T-helper 2 cell treated with Interferon-gamma antibody and Interleukin-4, amounts not matched to agents 5 μg/mL and 100 μg/mL, for 36 hours (primary cell): ENCODE results near the gene ATP5MG.

Source experiments
- DNase-seq: peaks from one replicate; pipeline ENCODE4 v3.0.0; 2021; ENCODE audit warnings: low spot score
- H3K27ac Mint-ChIP-seq: one replicate; pipeline ENCODE4 v1.8.0; 2021; ENCODE audit warnings: mild to moderate bottlenecking, mixed read lengths
- H3K27me3 Mint-ChIP-seq: one replicate; pipeline ENCODE4 v1.8.0; 2021; ENCODE audit warnings: low read depth, mixed read lengths
- H3K36me3 Mint-ChIP-seq: one replicate; pipeline ENCODE4 v1.8.0; 2021; ENCODE audit warnings: low read depth, mixed read lengths
- H3K4me1 Mint-ChIP-seq: one replicate; pipeline ENCODE4 v1.8.0; 2021; ENCODE audit warnings: low read depth, mixed read lengths
- H3K4me3 Mint-ChIP-seq: one replicate; pipeline ENCODE4 v1.8.0; 2022; ENCODE audit warnings: mild to moderate bottlenecking, moderate library complexity, mixed read lengths
- H3K9me3 Mint-ChIP-seq: one replicate; pipeline ENCODE4 v1.8.0; 2021; ENCODE audit warnings: mixed read lengths

Gene ATP5MG

DNA sequence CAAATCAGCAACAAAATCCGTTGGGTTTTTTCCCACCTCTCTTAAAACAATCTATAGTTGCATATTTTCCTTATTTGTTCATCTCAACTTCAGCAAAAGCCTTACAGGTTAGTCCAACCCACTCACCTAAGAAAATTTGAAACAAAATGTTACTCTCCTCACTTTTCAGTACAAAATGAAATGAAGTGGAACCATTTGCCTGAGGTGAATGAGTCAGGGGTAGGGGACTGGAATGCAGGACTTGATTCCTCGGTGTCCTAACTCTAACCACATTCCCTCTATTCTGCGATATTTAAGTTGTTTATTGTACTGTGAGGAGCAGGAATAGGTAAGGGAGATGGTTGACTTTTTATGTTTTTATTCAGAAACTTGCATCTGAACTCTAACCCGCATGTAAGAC lies 16.4 kb downstream of the ATP5MG start:
- Mint-ChIP-seq H3K9me3 (no peaks in the 10 kb centered on the region), H3K36me3 (peaks cover 5% of the 10 kb centered on the region), H3K4me1 (peaks cover 3% of the 10 kb centered on the region), H3K27ac (no peak overlapping the region), H3K4me3 (no peak overlapping the region), H3K27me3 (no peaks in the 10 kb centered on the region)
- DNase-seq, result no peak

DNA sequence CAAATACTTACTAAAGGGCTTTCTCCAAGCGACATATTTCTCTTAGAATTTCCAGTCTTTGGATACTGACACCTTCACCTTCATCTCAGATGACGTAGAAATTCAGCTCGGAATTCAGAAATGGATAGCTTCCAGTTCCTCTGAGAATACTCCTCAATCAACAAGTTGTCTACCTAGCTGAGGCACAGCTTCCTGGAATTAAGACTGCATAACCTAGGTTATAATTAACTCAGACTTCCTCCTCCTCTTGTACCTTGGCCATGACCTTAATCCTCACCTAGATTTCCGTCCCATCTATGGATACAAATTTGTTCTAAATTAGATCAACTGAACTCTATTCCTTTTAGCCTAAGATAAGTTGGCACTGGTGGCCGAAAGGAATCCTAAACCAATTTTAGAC lies 17.4 kb downstream of the ATP5MG start:
- peaks cover 1% of the 10 kb centered on the region for H3K36me3 Mint-ChIP-seq
- DNase-seq, result no peak
- H3K27me3 Mint-ChIP-seq, result no peaks in the 10 kb centered on the region
- no peak overlapping the region for H3K4me3 Mint-ChIP-seq
- no peaks in the 10 kb centered on the region for H3K4me1 Mint-ChIP-seq
- H3K27ac Mint-ChIP-seq, result no peak overlapping the region
- H3K9me3 Mint-ChIP-seq, result no peaks in the 10 kb centered on the region

DNA sequence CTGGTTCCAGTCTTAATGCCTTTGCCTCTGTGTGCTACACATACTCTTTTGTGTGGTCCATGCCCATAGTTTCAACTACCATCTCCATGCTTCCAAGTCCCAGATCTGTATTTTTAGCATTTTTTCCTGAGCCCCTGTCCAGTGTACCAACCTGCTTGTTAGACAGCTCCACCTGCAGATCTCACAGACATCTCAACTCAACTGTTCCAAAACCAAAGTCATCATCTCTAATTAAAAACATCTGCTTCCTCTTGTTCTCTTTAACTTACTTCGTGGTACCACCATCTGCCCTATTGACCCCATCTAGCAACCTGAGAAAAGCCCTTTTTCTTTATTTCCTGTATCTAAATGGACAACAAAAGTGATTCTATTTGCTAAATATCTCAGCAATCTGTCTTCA lies 26.3 kb downstream of the ATP5MG start:
- no peaks in the 10 kb centered on the region for H3K9me3 Mint-ChIP-seq

DNA sequence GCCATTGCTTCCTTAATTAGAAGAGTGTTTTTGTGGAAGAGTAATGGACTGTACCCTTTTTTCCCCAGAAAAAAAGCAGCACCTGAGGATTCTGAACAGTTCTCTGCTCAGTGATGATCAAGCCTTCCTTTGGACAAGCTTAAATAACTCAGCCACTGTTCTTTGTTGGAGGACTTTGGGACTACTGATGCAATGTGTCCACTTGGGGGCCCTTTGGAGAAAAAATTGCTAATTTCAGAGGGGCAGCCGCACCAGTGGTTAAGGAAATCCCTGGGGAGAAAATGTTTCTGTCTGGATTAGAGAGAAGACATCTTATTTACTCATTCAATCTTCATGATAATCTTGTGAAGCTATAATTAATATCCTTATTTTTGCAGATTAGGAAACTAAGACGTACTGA lies 29.6 kb downstream of the ATP5MG start:
- Mint-ChIP-seq H3K27me3 (peaks cover 13% of the 10 kb centered on the region), H3K27ac (no peak overlapping the region), H3K9me3 (no peaks in the 10 kb centered on the region), H3K4me1 (peaks cover 17% of the 10 kb centered on the region), H3K36me3 (no peaks in the 10 kb centered on the region), H3K4me3 (no peak overlapping the region)
- no peak for DNase-seq

More for the DNA sequence above, 26.3 kb downstream of the ATP5MG start:
- no peak overlapping the region for H3K27ac Mint-ChIP-seq
- H3K4me1 Mint-ChIP-seq, result no peaks in the 10 kb centered on the region
- H3K4me3 Mint-ChIP-seq, result no peak overlapping the region
- H3K27me3 Mint-ChIP-seq, result peaks cover 13% of the 10 kb centered on the region
- H3K36me3 Mint-ChIP-seq, result no peaks in the 10 kb centered on the region
- no peak for DNase-seq

DNA sequence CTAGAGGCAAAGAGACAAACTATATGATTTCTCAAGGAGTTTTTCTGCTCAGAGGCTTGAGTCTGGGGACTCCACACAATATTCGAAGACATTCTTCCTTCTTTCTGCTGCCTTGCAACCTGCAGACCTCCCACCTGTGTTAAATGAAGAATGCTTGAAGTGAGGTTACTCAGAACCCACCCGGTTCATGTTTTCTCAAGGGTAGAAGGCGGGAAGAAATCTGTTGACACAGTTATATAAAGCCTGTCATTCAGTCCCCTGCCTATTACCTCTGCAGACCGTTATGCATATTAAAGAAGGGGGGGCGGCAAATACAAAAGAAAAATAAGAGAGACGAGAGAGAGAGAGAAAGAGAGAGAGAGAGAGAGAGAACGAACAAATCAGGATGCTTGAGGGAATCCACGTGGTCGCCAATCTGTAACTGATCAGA lies 32.7 kb downstream of the ATP5MG start:
- peaks cover 4% of the 10 kb centered on the region for H3K36me3 Mint-ChIP-seq
- H3K4me1 Mint-ChIP-seq, result peaks cover 25% of the 10 kb centered on the region
- H3K27ac Mint-ChIP-seq, result peak overlapping the region; percentile 87
- H3K4me3 Mint-ChIP-seq, result peak overlapping the region; percentile 94
- peaks cover 7% of the 10 kb centered on the region for H3K27me3 Mint-ChIP-seq
- DNase-seq, result no peak
- H3K9me3 Mint-ChIP-seq, result no peaks in the 10 kb centered on the region

DNA sequence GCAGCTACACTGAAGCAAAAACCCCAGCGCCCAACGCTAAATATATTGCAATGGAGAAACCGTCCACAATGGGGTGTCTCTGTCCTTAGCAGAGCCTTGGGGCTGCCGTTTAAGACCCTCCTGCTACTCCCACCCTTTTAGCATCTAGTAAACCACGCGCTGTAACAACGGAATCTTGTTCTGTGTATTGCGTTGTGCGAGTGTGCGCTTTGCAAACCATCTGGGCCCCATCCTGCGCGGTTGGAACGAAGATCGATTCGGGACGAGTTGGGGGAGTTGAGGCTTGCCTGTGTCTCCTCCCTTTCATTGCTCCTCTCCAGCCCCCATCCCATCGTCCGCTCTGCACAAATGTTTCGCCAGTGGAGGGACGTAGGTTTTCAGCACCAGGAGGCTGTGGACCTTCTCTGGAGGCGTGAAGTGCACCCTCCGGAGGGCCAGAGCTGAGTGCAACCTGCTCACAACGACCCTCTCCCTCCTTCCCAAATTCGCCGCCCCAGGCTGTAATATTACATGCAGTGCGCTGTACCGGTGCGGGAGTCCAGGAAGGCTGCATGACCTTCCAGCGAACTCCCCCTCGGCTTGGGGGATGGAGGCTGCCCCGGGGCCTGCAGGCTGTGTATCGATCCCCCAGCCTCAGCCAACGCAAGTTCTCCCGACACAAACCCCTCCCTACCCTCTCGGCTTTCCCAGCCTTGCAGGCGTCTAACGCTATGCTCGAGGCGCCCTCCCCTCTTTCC lies 33.3 kb downstream of the ATP5MG start:
- no peaks in the 10 kb centered on the region for H3K9me3 Mint-ChIP-seq
- peak overlapping the region; percentile 94 for H3K4me3 Mint-ChIP-seq
- H3K27ac Mint-ChIP-seq, result peak overlapping the region; percentile 87
- peak; percentile 48 for DNase-seq
- H3K4me1 Mint-ChIP-seq, result peaks cover 30% of the 10 kb centered on the region
- H3K36me3 Mint-ChIP-seq, result peaks cover 10% of the 10 kb centered on the region
- peaks cover 5% of the 10 kb centered on the region for H3K27me3 Mint-ChIP-seq

DNA sequence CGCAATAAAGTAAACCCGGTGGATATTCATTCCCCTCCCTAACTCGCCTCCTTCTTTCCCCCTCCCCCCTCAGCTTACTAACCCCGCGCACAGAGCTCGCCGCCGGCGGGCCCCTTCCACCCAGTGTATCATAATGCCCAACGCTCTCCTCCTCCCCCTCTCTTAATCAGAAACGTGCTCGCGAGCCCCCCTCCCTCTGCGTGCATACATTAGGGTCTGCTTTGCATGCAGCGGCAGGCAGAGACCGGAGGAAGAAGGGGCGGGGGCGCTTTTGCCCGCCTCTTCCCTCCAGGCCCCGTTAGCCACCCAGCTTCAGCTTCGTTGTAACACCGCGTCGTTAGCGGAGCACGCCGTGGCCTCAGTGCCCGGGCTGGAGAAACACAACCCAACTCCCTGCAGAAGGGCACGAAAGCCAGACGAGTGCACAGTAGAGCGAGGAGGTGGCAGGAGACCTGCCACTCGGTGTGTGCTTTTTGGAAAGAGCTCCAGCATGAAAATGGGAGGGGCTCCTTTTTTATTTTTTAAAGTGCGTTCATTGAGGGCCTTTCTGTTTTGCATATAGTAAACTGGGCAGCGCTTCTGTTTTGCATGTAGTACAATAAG lies 34.0 kb downstream of the ATP5MG start:
- peak overlapping the region; percentile 87 for H3K27ac Mint-ChIP-seq
- peak overlapping the region; percentile 94 for H3K4me3 Mint-ChIP-seq
- H3K4me1 Mint-ChIP-seq, result peaks cover 37% of the 10 kb centered on the region
- H3K36me3 Mint-ChIP-seq, result peaks cover 15% of the 10 kb centered on the region
- H3K27me3 Mint-ChIP-seq, result peaks cover 5% of the 10 kb centered on the region
- DNase-seq, result peak; percentile 62
- H3K9me3 Mint-ChIP-seq, result no peaks in the 10 kb centered on the region

DNA sequence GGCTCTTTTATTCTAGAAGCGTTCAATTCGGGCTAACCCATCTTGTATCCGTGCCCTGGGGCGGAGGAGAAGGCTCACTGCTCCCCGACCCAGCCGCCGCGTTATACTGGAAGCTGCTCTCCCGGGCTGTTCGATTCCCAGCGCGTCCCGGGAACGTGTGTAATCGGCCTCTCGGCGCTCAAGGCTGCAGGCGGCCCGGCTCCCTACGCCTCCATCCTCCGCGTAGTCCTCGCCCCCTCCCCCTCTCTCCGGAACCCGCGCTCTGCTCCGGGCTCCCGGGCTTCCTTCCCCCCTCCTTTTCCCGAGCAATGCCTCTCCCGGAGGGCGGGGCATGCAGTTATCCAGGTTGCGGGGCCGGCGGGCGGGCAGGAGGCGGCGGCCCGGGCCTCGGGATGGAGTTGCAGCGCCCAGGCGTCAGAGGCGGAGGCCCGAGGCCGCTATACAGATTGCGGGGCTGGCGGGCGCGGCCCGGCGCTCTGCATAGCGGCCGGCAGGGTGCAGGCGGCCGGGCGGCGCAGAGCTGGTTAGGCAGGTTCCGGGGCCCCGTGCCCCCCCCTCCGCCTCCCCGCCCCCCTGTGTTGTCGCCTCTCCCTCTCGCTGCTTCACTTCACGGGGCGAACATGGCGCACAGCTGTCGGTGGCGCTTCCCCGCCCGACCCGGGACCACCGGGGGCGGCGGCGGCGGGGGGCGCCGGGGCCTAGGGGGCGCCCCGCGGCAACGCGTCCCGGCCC lies 34.7 kb downstream of the ATP5MG start, which contains the start of gene KMT2A:
TSS of gene KMT2A (plus strand) at position 600 of the 732 bp plus-strand sequence. CDS start at position 621, 21 bp downstream.
- Mint-ChIP-seq H3K27ac (peak within 1 kb of the TSS; percentile 90), H3K9me3 (no peaks in the 10 kb centered on the region), H3K4me1 (peaks cover 41% of the 10 kb centered on the region), H3K36me3 (peaks cover 19% of the 10 kb centered on the region), H3K27me3 (peaks cover 5% of the 10 kb centered on the region), H3K4me3 (peak within 1 kb of the TSS; percentile 94)
- DNase-seq, result peak; percentile 96

DNA sequence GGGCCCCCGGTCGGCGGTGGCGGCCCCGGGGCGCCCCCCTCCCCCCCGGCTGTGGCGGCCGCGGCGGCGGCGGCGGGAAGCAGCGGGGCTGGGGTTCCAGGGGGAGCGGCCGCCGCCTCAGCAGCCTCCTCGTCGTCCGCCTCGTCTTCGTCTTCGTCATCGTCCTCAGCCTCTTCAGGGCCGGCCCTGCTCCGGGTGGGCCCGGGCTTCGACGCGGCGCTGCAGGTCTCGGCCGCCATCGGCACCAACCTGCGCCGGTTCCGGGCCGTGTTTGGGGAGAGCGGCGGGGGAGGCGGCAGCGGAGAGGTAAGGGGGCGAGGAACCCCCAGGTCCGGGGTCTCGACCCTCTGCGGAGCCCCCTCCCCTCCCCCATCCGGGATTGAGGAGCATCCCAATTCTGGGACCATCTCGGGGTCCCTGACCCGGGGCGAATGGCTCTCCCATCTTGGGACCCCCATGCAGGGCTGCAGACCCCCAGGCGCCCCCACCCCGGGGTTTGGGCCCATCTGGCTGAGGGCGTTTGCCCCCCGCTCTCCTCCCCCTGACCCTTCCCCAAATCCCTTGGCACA lies 35.3 kb downstream of the ATP5MG start:
- no peaks in the 10 kb centered on the region for H3K9me3 Mint-ChIP-seq
- DNase-seq, result no peak
- H3K36me3 Mint-ChIP-seq, result peaks cover 23% of the 10 kb centered on the region

DNA sequence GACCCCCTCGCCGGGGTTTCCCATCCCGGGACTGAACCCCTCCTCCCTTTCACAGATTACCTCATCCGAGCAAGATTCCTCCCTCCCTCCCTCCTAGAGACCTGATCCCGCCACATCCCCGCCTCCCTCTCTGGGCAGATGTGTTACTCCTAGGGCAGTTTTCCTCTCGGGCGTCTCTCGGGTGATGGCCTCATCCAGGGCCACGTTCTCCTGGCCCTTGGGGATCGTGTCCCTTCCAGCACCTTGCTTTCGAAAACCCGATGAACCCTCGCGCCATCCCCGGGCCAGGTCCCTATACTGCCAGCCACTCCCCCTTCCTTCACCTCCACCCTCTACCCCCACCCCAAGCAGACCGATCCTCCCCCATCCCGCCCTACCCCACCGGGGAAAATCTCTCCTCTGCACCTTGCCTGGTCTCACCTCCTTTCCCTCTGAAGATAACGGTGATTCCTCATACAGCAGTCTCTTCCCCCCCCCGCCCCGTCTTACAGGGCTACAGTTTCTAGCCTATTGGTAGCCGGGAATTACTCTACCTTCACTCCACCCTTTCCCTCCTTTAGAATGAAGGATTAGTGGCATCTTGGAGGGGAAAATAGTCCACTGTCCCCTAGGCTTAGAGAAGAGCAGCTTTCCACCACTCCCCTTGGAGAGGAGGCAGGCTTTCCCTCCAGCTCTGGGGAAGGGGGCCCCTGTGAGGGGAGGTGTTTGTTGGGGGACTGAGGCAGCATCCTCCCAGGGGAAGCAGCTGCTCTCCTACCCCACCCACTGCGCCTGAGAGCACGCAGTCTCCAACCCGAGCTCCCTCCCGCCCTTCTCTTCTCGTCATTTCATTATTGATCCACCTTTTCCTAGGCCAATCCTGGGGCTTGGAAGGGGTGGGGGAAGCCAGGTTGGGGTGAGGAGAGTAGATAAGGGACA lies 36.1 kb downstream of the ATP5MG start:
- Mint-ChIP-seq H3K36me3 (peaks cover 30% of the 10 kb centered on the region), H3K27ac (peak overlapping the region; percentile 90), H3K27me3 (no peaks in the 10 kb centered on the region), H3K4me1 (peaks cover 52% of the 10 kb centered on the region), H3K9me3 (no peaks in the 10 kb centered on the region), H3K4me3 (peak overlapping the region; percentile 87)
- peak; percentile 33 for DNase-seq

More for the DNA sequence above, 35.3 kb downstream of the ATP5MG start:
- peak overlapping the region; percentile 90 for H3K27ac Mint-ChIP-seq
- peaks cover 2% of the 10 kb centered on the region for H3K27me3 Mint-ChIP-seq
- peaks cover 45% of the 10 kb centered on the region for H3K4me1 Mint-ChIP-seq
- H3K4me3 Mint-ChIP-seq, result peak overlapping the region; percentile 87

DNA sequence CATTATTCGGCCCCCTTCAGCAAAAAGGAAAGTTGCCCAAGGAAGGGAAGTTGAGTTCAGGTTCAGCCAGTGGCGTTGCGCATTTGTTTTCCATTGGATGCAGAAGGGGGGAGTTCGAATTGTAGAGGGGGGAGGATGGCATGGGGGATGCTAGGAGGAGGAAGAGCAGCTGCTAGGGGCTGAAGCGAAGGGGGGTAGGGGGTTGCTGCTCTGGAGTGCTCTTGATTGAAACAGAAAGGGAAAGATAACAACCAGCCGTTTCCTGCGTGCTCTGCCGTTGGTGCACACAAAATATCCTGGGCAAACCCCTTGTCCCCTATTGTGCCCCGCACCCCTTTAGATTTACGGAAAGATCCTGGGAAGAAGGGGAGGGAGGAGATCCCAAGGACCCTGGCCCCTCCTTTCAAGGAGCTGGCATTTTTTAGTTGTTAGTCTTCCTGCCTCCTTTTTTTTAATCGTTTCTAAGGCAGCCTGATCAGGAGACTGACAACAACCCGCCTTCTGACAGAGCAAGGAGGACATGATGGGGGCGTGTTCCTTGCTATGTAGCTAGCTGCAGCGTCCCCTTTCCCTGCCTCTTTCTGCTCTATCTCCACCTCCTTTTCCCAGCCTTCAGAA lies 37.0 kb downstream of the ATP5MG start:
- H3K9me3 Mint-ChIP-seq, result no peaks in the 10 kb centered on the region

DNA sequence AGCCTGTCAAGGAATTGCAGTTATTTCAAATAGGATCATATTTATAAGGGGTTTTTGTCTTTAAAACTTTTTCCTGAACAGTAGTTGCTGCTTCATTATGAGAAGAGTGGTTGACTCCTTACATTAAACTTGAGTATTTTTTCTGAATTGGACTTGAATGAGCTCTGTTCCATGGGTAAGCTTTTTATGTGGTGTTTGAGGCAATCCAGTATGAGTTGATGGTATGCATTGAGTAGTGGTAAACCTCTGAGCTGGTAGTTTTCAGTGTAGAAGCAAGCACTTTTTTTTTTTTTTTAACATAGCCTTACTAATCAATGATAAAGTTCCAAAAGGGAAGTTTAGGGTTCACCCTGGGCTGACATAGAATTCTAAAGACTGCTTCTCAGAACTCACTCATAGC lies 38.2 kb downstream of the ATP5MG start:
- peaks cover 62% of the 10 kb centered on the region for H3K4me1 Mint-ChIP-seq
- no peak for DNase-seq
- H3K27ac Mint-ChIP-seq, result peak overlapping the region; percentile 45
- no peaks in the 10 kb centered on the region for H3K27me3 Mint-ChIP-seq
- H3K4me3 Mint-ChIP-seq, result peak overlapping the region; percentile 87
- H3K36me3 Mint-ChIP-seq, result peaks cover 39% of the 10 kb centered on the region
- no peaks in the 10 kb centered on the region for H3K9me3 Mint-ChIP-seq

More for the DNA sequence above, 37.0 kb downstream of the ATP5MG start:
- Mint-ChIP-seq H3K36me3 (peaks cover 30% of the 10 kb centered on the region), H3K4me1 (peaks cover 60% of the 10 kb centered on the region), H3K4me3 (peak overlapping the region; percentile 87), H3K27me3 (no peaks in the 10 kb centered on the region), H3K27ac (peak overlapping the region; percentile 90)
- DNase-seq, result peak; percentile 50
